ENCODE data around the gene TGFBR2.

The TGFBR2 gene

DNA sequence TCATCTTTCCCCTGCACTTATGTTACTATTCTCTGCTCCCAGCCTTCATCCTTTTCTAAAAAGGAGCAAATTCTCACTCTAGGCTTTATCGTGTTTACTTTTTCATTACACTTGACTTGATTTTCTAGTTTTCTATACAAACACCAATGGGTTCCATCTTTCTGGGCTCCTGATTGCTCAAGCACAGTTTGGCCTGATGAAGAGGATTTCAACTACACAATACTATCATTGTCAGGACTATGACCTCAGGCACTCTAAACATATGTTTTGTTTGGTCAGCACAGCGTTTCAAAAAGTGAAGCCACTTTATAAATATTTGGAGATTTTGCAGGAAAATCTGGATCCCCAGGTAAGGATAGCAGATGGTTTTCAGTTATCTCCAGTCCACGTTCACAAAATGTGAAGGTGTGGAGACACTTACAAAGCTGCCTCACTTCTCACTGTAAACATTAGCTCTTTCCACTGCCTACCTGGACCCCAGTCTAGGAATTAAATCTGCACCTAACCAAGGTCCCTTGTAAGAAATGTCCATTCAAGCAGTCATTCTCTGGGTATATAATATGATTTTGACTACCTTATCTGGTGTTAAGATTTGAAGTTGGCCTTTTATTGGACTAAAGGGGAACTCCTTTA is 86.2 kb downstream of the TGFBR2 start:
- no peak for DNase-seq (ENCODE audit: low read depth, low spot score)

DNA sequence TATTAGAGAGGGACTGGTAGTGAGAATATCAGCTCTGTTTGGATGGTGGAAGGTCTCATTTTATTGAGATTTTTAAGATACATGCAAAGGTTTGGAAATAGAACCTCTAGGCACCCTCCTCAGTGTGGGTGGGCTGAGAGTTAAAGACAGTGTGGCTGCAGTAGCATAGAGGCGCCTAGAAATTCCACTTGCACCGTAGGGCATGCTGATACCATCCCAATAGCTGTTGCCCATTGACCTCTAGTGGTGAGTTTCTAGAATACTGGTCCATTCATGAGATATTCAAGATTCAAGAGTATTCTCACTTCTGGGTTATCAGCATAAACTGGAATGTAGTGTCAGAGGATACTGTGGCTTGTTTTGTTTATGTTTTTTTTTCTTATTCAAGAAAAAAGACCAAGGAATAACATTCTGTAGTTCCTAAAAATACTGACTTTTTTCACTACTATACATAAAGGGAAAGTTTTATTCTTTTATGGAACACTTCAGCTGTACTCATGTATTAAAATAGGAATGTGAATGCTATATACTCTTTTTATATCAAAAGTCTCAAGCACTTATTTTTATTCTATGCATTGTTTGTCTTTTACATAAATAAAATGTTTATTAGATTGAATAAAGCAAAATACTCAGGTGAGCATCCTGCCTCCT is 87.2 kb downstream of the TGFBR2 start:
- peak; percentile 10 for DNase-seq (ENCODE audit: low read depth, low spot score)

DNA sequence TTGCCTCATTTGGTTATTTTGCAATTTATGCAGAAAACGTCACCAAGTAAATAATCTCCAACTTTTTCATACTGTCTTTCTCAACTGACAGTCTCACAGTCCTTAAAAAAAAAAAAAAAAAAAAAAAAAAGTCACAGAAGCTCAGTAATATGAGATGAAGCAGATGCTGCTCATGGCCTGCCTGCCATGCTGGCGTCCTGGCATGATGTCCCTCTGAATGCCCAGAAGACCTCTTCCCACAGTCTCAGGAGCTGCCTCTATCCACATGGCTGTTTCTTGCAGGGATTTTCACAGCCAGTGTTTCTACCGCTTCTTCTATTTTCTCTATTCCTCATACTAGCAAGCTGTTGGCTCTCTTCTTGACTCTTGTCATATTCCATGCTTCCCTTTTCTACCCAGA is 87.7 kb downstream of the TGFBR2 start:
- DNase-seq (ENCODE audit: low read depth, low spot score) = no peak

DNA sequence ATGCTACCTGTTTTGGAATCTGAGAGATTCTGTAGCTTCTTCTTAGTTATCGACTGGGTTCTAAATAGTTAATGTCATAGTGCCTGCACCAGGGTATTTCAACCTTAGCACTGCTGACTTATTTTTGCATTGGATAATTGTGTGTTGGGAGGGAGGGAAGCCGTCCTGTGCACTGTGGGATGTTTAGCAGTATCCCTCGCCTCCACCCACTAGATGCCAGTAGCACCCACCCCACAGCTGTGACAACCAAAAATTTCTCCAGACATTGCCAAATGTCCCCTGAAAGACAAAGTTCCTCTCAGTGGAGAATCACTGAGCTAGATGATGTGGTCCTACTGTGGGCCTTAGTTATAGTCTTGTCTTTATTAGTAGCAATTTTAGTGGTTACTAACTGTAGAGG is 88.3 kb downstream of the TGFBR2 start:
- no peak for DNase-seq (ENCODE audit: low read depth, low spot score)

DNA sequence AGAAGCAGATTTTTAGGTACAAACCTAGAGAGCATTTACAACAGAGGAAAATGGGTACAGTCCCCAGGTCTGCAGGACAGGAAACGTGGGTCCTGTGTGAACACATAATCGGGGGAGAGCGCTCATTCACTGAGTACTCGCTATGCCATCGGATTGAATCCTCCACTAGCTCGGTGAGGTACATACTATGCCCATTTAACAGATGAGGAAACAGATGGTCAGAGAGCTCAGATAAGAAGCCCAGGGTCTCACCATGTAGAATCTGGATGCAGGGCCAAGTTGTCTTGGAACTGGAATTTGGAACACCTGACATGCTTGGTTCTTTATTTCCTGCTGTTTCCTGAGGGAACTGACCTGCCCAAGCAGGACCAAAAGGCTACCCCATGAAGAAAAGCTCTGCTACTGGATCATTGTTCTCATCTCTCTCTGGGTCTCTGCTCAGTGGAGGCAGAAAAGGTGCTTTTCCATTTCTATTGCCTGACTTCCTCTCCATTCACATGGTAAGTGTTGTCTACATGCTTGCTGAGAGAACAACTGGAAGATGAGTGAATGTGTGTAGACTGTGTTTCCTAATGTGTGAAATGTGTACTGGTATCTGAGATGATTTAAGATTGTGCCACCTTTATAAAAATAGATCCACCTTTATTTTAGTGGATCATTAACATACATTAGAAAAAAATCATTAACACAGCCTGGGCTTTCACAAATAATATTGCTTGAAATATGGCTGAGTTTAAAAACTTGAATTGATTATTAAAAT is 89.1 kb downstream of the TGFBR2 start:
- no peak for DNase-seq (ENCODE audit: low read depth, low spot score)

DNA sequence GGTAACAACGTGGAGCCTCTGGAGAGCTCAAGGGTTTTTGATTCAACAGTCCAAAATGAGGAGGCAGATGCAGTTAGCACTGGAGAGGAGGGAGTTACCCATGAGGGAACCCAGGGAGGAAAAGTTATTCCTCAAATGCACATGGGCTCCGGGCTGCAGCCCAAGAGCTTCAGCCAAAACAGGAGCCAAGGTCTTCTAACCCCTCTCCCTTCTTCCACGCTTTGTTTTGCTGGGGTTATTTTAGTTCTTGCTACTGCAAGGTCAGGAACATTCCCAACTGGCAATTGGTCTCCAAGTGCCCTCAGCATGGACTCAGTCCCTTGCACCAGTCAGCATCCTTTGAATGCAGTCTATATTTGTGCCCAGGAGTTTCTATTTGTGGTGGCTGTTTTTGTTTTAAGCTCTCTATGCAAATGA is 90.0 kb downstream of the TGFBR2 start:
- DNase-seq (ENCODE audit: low read depth, low spot score) = no peak

DNA sequence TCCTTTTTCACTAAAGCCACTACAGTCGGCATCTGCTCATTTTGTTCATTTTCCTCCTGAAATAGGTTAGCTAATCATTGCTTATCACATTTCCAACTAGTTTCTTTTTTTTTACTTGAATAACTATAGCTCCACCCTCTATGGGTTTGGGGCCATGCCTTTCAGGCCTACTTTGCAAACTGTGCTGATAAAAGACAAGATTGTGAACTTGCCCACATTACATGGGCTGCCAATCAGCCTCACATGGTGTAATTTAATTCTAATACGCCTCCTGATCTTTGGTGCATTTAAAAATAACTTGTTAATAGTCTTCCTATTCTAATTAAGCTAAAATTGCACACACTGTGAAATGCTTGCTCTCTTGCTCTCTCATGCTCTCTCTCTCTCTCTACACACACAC is 90.5 kb downstream of the TGFBR2 start:
- DNase-seq (ENCODE audit: low read depth, low spot score) = no peak

DNA sequence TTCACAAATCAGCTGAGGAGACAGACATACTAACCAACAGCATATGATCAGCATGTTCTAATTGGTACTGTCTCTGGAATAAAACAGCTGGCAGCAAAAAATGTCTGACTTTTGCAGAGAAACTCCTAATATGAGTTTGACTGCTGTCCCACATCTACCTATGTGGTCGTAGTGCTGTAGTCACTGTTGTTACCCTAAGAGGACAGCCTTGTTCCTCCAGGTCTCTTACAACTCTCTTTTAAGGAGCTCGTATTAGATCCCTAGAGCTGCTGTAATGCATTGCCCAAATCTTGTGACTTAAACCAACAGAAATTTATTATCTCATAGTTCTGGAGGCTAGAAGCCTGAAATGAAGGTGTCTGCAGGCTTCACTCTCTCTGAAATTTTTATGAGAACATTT is 92.1 kb downstream of the TGFBR2 start:
- no peak for DNase-seq (ENCODE audit: low read depth, low spot score)

DNA sequence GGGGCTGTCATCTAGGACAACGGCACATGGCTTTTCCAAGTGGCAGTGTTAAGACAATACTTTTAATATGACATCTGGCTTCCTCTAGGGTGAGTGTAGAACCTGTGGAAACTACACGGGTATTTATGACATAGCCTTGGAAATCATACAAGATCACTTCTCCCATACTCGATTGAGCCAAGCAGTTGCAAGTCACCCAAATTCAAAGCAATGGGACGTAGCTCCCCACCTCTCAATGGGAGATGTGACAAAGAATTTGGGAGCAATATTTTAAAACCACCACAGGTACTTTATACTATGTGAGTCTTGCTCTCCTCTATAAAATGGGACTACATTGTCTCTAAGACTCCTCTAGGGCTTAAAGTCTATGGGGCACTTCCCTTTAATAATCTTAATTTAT is 93.5 kb downstream of the TGFBR2 start:
- no peak for DNase-seq (ENCODE audit: low read depth, low spot score)

DNA sequence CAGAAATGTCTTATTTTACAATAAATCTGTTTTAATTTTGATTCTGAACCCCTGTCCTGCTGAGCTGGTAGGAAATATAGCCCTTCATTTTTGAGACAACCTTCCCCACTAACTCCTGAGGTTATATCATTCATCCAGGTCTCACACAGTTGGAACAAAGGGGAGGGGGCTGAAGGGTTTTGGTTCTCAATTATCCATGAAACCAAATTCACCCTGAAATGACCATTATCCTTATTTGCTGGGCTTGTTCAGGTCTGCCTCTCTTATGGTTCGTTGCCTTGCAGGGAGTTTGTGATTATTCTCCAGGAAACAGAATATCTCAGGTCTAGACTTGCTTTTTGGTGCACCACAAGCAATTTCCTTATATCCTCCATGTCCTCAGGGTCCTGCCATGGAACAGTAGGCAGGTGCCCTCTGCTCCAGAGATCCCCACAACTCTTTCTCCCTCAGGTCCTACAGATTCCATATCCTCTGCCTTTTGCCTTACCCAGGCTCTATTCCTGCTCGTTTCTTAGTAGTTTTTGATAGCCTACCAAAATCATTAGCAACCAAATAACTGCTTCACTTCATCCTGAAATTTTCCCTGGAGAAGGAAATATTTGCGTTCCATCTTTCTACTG is 94.4 kb downstream of the TGFBR2 start:
- DNase-seq (ENCODE audit: low read depth, low spot score) = no peak

DNA sequence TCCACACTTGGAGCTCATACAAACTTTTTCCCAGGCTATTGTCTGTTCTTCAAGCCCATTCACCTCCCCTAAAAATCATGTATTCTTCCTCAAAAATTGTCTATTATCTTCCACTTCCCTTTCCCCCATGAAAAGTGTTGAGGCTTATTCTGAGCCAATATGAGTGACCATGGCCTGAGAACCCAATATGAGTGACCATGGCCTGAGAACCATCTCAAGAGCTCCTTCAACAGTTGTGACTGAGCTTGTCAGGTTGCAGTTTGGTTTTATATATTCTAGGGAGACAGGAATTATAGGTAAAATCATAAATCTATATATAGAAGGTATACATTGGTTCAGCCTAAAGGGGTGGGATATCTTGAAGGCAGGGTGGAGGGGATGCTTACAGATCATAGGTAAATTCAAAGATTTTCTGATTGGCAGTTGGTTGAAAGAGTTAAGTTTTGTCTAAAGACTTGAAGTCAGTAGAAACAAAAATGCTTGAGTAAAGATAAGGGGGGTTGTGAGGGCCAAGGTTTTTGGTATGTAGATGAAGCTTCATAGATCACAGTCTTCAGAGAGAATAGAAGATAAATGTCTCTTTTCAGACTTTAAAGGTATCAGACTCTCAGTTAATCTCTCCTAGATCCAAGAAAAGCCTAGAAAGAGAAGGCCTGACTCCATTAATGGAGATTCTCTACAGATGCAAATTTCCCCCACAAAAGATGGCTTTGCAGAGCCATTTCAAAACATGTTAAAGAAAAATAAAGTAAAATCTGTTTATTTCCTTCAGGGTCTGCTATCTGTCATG is 95.8 kb downstream of the TGFBR2 start:
- DNase-seq (ENCODE audit: low read depth, low spot score) = no peak

DNA sequence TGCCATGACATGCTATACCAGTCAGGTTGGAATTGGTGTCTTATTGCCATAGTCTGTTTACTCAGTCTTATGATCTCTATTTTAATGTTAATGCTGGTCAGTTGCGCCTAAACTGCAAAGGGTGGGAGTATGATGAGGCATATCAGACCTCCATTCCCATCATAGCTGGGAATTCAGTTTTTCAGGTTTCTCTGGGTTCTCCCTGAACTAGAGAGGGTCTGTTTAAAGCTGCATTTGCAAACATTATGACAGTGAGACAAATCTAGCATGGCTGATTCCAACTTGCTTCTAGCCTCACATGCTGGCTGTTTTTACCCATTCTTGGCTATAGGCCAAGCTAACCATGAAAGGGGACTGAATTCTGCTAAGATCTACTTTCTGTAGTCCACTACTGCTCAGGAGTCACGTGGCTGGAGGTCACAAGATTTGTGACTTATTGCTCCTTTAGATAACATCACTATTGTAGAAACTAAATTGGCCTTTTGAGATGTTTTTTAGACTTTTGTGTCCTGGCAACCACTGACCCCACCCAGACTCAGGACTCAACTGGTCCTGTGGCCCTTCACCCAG is 96.5 kb downstream of the TGFBR2 start:
- DNase-seq (ENCODE audit: low read depth, low spot score) = no peak

DNA sequence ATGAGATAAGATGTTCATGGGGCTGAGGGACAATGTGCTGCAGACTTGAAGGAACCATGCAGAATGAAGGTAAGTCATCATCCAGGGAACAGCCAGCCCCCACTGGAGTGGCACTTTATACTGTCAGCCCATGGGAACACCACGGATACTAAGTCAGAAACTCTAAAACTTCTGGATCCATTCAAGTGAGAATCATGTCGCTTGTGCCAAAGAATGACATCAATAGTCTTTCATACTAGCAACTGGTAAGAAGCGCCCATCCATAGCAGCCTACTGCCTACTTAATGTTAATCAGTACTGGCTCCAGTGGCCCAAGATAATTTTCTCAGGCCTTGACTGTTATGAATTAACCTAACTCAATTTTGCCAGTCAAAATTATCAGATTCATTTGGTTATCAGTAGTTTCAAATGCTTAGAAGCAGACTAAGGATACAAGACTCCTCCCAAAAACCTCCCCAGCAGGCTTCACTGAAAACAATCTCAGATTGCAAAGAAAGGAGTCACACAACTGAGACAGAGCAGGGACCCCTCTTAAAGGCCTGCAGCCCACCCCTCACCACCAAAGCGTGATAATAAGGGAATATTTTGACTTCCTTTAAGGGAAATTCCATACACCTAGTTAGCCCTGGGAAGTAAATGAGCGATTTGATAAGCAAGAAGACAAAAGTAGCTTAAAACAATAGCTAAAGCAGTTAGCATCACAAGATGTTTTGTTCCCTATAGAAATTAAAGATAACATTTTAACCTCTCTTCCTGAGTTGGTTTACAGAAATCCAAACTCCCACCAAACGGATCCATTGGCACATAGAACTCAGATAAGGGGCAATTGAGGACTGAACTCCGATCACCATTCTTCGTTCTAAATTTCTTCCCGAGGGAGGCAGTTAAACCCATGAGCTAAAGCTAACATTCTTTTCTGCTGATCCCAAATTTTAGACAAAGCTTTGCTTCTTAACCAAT is 98.8 kb downstream of the TGFBR2 start:
- no peak for DNase-seq (ENCODE audit: low read depth, low spot score)

DNA sequence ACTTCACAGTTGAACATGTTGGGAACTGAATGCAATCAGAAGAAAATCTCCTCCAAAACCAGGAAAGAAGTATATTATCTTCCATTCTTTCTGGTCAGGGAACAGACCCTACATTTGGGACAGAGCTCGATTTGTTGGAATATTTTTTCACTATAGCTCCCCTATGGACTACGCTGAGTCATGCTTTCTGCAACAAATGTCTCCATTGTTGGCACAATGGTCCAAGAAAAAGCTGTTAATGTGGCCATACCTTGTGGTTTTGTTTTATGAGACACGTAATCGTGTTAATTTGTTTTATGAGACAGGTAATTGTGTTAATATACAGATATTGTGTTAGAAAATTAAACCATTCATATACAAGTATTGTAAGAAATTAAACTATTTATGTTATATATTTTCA is 101.4 kb downstream of the TGFBR2 start:
- no peak for DNase-seq (ENCODE audit: low read depth, low spot score)

DNA sequence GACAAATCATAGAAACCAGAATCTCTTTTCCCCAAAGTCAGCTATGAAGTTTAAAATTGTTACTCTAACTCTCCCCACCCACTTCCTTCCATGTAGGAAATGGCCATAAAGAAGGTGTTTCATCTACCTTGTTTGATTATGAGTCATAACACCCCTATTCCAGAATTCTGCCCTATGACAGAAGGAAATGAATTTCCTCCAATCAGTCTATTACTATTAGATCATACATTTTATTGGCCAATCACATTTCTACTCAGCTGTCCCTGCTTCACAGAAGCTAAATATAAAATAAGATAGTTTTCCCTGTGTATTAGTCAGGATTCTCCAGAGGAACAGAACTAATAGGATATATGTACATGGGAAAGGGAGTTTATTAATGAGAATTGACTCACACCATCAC is 102.1 kb downstream of the TGFBR2 start:
- no peak for DNase-seq (ENCODE audit: low read depth, low spot score)

DNA sequence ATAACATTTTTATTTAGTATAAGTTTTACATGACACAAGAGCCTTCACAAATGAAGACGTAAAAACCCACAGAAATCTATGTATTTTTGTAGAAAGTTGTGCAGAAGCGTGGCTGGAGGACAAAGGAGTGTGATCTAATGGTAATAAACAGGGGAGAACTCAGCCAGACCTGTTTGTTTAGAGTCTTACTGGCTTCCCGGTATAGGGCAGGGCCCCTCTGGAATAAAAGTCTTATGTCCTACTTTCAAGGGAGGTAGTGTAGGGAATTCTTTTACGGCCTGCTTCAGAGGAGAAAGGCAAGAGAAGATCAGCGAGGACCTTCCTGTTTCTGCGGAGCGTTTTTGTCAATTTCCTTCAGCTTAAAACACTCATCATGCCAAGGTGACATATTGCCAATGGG is 103.6 kb downstream of the TGFBR2 start:
- DNase-seq (ENCODE audit: low read depth, low spot score) = no peak

DNA sequence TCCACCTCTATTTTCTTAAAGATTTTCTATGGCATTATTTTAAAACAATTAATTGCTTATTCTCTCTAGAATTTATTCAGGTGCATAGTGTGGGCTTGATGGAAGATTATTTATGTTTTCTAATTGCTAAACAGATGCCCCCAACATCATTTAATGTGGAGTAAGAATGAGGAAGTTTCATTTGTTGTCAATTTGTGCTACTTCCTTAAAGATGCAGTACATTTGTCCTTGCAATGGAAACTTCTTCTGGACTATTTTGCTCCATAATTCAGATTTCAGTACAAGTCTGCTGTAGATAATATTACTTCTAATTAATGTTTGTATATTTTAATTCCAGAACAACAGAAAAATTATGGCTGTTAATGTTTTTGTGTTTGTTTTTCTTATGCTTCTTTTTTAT is 104.8 kb downstream of the TGFBR2 start:
- no peak for DNase-seq (ENCODE audit: low read depth, low spot score)

DNA sequence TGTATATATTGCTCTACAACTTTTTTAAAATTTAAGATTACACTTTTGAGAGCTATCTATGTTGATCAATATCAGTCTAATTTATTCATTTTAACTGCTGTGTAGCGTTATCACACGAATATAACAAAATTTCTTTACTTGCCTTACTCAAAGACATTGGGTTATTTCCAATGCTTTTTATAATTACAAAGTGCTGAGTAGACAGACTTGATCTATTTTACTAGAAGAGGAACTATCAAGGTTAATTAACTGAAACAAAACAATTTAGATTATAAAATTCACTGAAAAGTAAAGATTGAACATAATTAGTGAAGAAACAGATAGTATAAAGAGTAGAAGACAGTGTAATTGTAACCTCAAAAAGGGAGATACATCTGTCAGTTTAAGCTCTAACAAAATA is 105.5 kb downstream of the TGFBR2 start:
- no peak for DNase-seq (ENCODE audit: low read depth, low spot score)

DNA sequence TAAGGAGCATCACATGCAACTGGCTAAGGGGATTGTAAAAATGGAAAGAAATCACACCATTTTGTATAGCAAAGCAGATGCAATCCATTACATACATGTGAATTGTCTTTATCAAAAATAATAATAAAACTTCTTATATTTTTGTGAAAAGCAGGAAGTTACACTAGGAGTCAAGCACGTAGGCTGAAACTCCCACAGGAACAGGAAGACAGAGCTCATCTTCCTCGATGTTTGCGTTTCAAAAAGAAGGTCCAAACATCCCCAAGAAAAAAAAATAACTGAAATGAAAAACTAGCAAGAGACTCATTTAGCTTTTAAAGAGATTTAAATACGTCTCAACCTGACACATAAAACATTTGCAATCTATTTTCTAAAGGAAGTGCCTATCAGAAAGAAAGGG is 106.6 kb downstream of the TGFBR2 start:
- no peak for DNase-seq (ENCODE audit: low read depth, low spot score)

DNA sequence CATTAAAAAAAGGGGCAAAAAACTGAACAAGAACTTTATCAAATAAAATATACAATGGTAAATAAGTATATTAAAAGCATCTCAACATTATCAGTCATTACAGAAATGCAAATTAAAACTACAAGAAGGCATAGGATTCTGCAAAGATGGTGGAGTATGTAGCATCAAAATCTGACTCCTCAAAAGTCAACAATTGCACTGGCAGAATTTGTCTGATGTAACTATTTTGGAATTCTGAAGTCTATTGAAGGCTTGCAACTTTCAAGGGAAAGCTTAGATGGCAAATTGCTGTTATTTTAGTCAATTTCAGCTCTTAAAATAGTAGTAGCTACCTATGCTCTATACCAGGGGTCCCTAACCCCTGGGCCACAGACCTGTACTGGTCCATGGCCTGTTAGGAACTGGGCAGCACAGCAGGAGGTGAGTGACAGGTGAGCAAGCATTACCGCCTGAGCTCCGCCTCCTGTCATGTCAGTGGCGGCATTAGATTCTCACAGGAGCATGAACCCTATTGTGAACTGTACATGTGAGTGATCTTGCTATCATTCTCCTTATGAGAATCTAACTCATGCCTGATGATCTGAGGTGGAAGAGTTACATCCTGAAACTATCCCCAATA is 107.6 kb downstream of the TGFBR2 start:
- no peak for DNase-seq (ENCODE audit: low read depth, low spot score)
